IPS DF 4.7 (cell line): Measurements from ENCODE around the gene UNCX.
"Not testable (repeated sequence)": the region's sequence is repeated elsewhere in the genome, so short reads cannot be mapped to it uniquely, and the experiment has no call there.

Experiments
- DNase-seq: peaks from one replicate; pipeline ENCODE4 v3.0.0-alpha.2; 2013; ENCODE audit warnings: low spot score; ENCODE audit errors: extremely low read depth

UNCX gene

GRCh38 chr7:1232623-1233332 is at the start of gene UNCX:
TSS of gene UNCX (plus strand) at chr7:1232872. CDS start at chr7:1233018, 146 bp downstream.
- DNase-seq = no peak

- DNase-seq = no peak
Observed at GRCh38 chr7:1187127-1187526, 45.5 kb upstream of the UNCX start.

GRCh38 chr7:1188720-1189294 is 43.9 kb upstream of the UNCX start:
- DNase-seq = no peak

GRCh38 chr7:1189986-1190772 is 42.5 kb upstream of the UNCX start:
- no peak for DNase-seq

- no peak for DNase-seq
Observed at GRCh38 chr7:1192171-1192676, 40.4 kb upstream of the UNCX start.

- DNase-seq = no peak
Observed at GRCh38 chr7:1193593-1194424, 38.9 kb upstream of the UNCX start.

GRCh38 chr7:1196441-1196840 is 36.2 kb upstream of the UNCX start:
- DNase-seq = not testable (repeated sequence)

- no peak for DNase-seq
Observed at GRCh38 chr7:1196950-1197349, 35.7 kb upstream of the UNCX start.

- DNase-seq = no peak
Observed at GRCh38 chr7:1197997-1198625, 34.6 kb upstream of the UNCX start.

GRCh38 chr7:1200045-1200444 is 32.6 kb upstream of the UNCX start:
- no peak for DNase-seq

- DNase-seq = no peak
Observed at GRCh38 chr7:1201916-1202315, 30.8 kb upstream of the UNCX start.

- not testable (repeated sequence) for DNase-seq
Observed at GRCh38 chr7:1202914-1203313, 29.8 kb upstream of the UNCX start.

- no peak for DNase-seq
Observed at GRCh38 chr7:1204460-1205140, 28.1 kb upstream of the UNCX start.

GRCh38 chr7:1205742-1206141 is 26.9 kb upstream of the UNCX start:
- DNase-seq = not testable (repeated sequence)

- DNase-seq = no peak
Observed at GRCh38 chr7:1209097-1209496, 23.6 kb upstream of the UNCX start.

GRCh38 chr7:1210321-1210978 is 22.2 kb upstream of the UNCX start:
- DNase-seq = no peak

GRCh38 chr7:1210979-1211608 is 21.6 kb upstream of the UNCX start:
- DNase-seq = no peak

GRCh38 chr7:1211611-1212010 is 21.1 kb upstream of the UNCX start:
- no peak for DNase-seq

- DNase-seq = not testable (repeated sequence)
Observed at GRCh38 chr7:1212025-1212424, 20.6 kb upstream of the UNCX start.
